KMS-11 (cell line): Measurements from ENCODE around the gene CCDC181.

ENCODE experiments used
- H2AFZ ChIP-seq: fragments of 200-600 bp; sonication (generic); 2 replicates; pipeline ENCODE4 v1.6.1; 2016; ENCODE audit warnings: antibody characterized with exemption, mixed run types, low read depth
- H3K27ac ChIP-seq: fragments of 200-600 bp; sonication (generic); 2 replicates; pipeline ENCODE4 v1.6.1; 2016; ENCODE audit warnings: mild to moderate bottlenecking, mixed run types
- H3K27me3 ChIP-seq: fragments of 200-600 bp; sonication (generic); 2 replicates; pipeline ENCODE4 v1.6.1; 2017; ENCODE audit warnings: mild to moderate bottlenecking, low read depth, mixed run types, moderate library complexity; ENCODE audit not compliant: insufficient read depth
- H3K36me3 ChIP-seq: fragments of 200-600 bp; sonication (generic); 2 replicates; pipeline ENCODE4 v1.6.1; 2017; ENCODE audit warnings: mild to moderate bottlenecking, mixed run types; ENCODE audit not compliant: insufficient read depth
- H3K4me1 ChIP-seq: fragments of 200-600 bp; sonication (generic); 2 replicates; pipeline ENCODE4 v1.6.1; 2016; ENCODE audit warnings: mild to moderate bottlenecking, low read depth, mixed run types; ENCODE audit not compliant: poor library complexity, severe bottlenecking
- H3K4me2 ChIP-seq: fragments of 200-600 bp; sonication (generic); 2 replicates; pipeline ENCODE4 v1.7.0; 2016; ENCODE audit warnings: mild to moderate bottlenecking, mixed run types
- H3K4me3 ChIP-seq: fragments of 200-600 bp; sonication (generic); IDR thresholded peaks from 2 replicates; pipeline ENCODE4 v1.6.1; 2017; ENCODE audit warnings: low read depth, low read length, mixed read lengths; ENCODE audit not compliant: insufficient read depth
- H3K79me2 ChIP-seq: fragments of 200-600 bp; sonication (generic); 2 replicates; pipeline ENCODE4 v1.6.1; 2016; ENCODE audit warnings: low read depth, mixed run types; ENCODE audit not compliant: insufficient read depth
- H3K9ac ChIP-seq: fragments of 200-600 bp; sonication (generic); 2 replicates; pipeline ENCODE4 v1.6.1; 2016; ENCODE audit warnings: mild to moderate bottlenecking, mixed run types
- H4K20me1 ChIP-seq: fragments of 200-600 bp; sonication (generic); 2 replicates; pipeline ENCODE4 v1.6.1; 2016; ENCODE audit warnings: mild to moderate bottlenecking, mixed run types; ENCODE audit not compliant: insufficient read depth
- CTCF ChIP-seq: fragments of 200-600 bp; sonication (generic); conservative IDR thresholded peaks from 2 replicates; pipeline ENCODE4 v1.6.1; 2017; ENCODE audit warnings: low read depth, mild to moderate bottlenecking, antibody characterized with exemption, low read length, moderate library complexity, mixed read lengths

CCDC181 gene

GRCh38 chr1:169395955-169396354 is 31.3 kb downstream of the CCDC181 start:
- H3K4me1 ChIP-seq = no peaks in the 10 kb centered on the region
- no peak overlapping the region for H3K27ac ChIP-seq
- H2AFZ ChIP-seq = no peak overlapping the region
- H4K20me1 ChIP-seq = no peaks in the 10 kb centered on the region
- no peak overlapping the region for H3K4me2 ChIP-seq
- no peak overlapping the region for H3K4me3 ChIP-seq
- no peak overlapping the region for H3K9ac ChIP-seq
- no peak for TF ChIP-seq CTCF
- no peaks in the 10 kb centered on the region for H3K36me3 ChIP-seq
- H3K79me2 ChIP-seq = no peaks in the 10 kb centered on the region
- no peaks in the 10 kb centered on the region for H3K27me3 ChIP-seq

GRCh38 chr1:169392406-169392805 is 34.9 kb downstream of the CCDC181 start:
- H3K4me2 ChIP-seq = no peak overlapping the region

GRCh38 chr1:169390303-169390702 is 37.0 kb downstream of the CCDC181 start:
- Histone ChIP-seq H3K9ac (no peak overlapping the region), H4K20me1 (no peaks in the 10 kb centered on the region), H3K27me3 (no peaks in the 10 kb centered on the region), H3K4me1 (no peaks in the 10 kb centered on the region), H2AFZ (no peak overlapping the region), H3K4me3 (no peak overlapping the region), H3K4me2 (no peak overlapping the region), H3K36me3 (no peaks in the 10 kb centered on the region), H3K79me2 (no peaks in the 10 kb centered on the region), H3K27ac (no peak overlapping the region)
- TF ChIP-seq CTCF = no peak

More at GRCh38 chr1:169392406-169392805, 34.9 kb downstream of the CCDC181 start:
- H4K20me1 ChIP-seq = no peaks in the 10 kb centered on the region
- no peak for TF ChIP-seq CTCF
- no peak overlapping the region for H3K27ac ChIP-seq
- H3K36me3 ChIP-seq = no peaks in the 10 kb centered on the region
- no peak overlapping the region for H2AFZ ChIP-seq
- H3K9ac ChIP-seq = no peak overlapping the region
- H3K79me2 ChIP-seq = no peaks in the 10 kb centered on the region
- H3K27me3 ChIP-seq = no peaks in the 10 kb centered on the region
- H3K4me1 ChIP-seq = no peaks in the 10 kb centered on the region
- no peak overlapping the region for H3K4me3 ChIP-seq

- H3K36me3 ChIP-seq = no peaks in the 10 kb centered on the region
- no peaks in the 10 kb centered on the region for H3K27me3 ChIP-seq
- no peak overlapping the region for H2AFZ ChIP-seq
- no peaks in the 10 kb centered on the region for H4K20me1 ChIP-seq
- no peak overlapping the region for H3K27ac ChIP-seq
- H3K4me2 ChIP-seq = no peak overlapping the region
- no peak for TF ChIP-seq CTCF
- no peaks in the 10 kb centered on the region for H3K4me1 ChIP-seq
- no peak overlapping the region for H3K9ac ChIP-seq
- no peak overlapping the region for H3K4me3 ChIP-seq
- H3K79me2 ChIP-seq = no peaks in the 10 kb centered on the region
These were observed 39.9 kb downstream of the CCDC181 start for GRCh38 chr1:169387399-169387798.
